Epithelial cell of proximal tubule (primary cell): ENCODE results near the gene RPS18. TPM values are rescaled to one million over a fixed set of nuclear protein-coding genes. Genes with fewer than 3 reads are reported as not detected.

Experiments used
- DNase-seq: peaks from one replicate; pipeline ENCODE4 v3.0.0-alpha.2; 2011; ENCODE audit warnings: low read depth
- H3K4me3 ChIP-seq: 2 replicates; pipeline ENCODE4 v1.5.1; 2011; ENCODE audit warnings: low read depth, mild to moderate bottlenecking, low read length
- CTCF ChIP-seq: conservative IDR thresholded peaks from 2 replicates; pipeline ENCODE4 v1.5.1; 2012; ENCODE audit warnings: low read depth, mild to moderate bottlenecking, low read length
- total RNA-seq: library from RNA; depleted of rRNA; stranded (reverse); fragments of >200 nt; gene quantifications from 2 replicates; pipeline ENCODE4 v1.2.3, GENCODE V29; 2015

RPS18 gene
- total RNA-seq, 1 donor from 2014 or later: 2,737 TPM

GRCh38 chr6:33312361-33313104, 40.7 kb downstream of the RPS18 start:
- no peak for TF ChIP-seq CTCF
- DNase-seq: no peak
- H3K4me3 ChIP-seq: peak overlapping the region; percentile 74

- TF ChIP-seq CTCF: no peak
- H3K4me3 ChIP-seq: peak overlapping the region; percentile 74
- no peak for DNase-seq
Measured at GRCh38 chr6:33313105-33313708, 41.3 kb downstream of the RPS18 start.

- no peak for TF ChIP-seq CTCF
- DNase-seq: no peak
- H3K4me3 ChIP-seq: peak within 1 kb of the TSS; percentile 74
Measured at GRCh38 chr6:33313709-33314514, 42.0 kb downstream of the RPS18 start, which contains the start of gene TAPBP. Gene TAPBP, minus strand, starts transcription at chr6:33314078. Its CDS starts 37 bp downstream, at chr6:33314041.

- DNase-seq: no peak
- TF ChIP-seq CTCF: no peak
- H3K4me3 ChIP-seq: peak overlapping the region; percentile 74
Measured at GRCh38 chr6:33314515-33314942, 42.7 kb downstream of the RPS18 start.

- no peak for TF ChIP-seq CTCF
- DNase-seq: no peak
- peak overlapping the region; percentile 74 for H3K4me3 ChIP-seq
Measured at GRCh38 chr6:33314943-33315792, 43.3 kb downstream of the RPS18 start.
